K562 (cell line): ENCODE results near the gene KLF18. TPM values are rescaled to one million over a fixed set of nuclear protein-coding genes. Genes with fewer than 3 reads are reported as not detected.
"Not testable (repeated sequence)": the region's sequence is repeated elsewhere in the genome, so short reads cannot be mapped to it uniquely, and the experiment has no call there.

Experiments
- ATAC-seq: fragments of 200-7000 bp; cut with Tn5 transposase; 3 replicates; pipeline ENCODE4 v1.9.1; 2020; ENCODE audit warnings: moderate library complexity
- BruUV-seq: library from RNA; stranded (reverse); fragments of 400-500 nt; replicated peaks from 2 replicates; lab custom pipeline; 2021; lab: Mats Ljungman, UMichigan
- CTCF ChIA-PET: fragments of 300-600 bp; formaldehyde crosslinking; extraction: SDS; loops from one replicate; lab custom pipeline; 2021; ENCODE audit warnings: low intra/inter-chr PET ratio; lab: Yijun Ruan, JAX
- POLR2A ChIA-PET: fragments of 300-600, 350-650 bp; sonication (Branson Sonifier 250); formaldehyde crosslinking; extraction: SDS; loops from one replicate; lab custom pipeline; 2021; ENCODE audit warnings: antibody characterized with exemption, inconsistent platforms; lab: Yijun Ruan, JAX
- DNase-seq, 4 experiments: peaks; one replicate each; pipeline versions ENCODE4 v3.0.0 to v3.0.0-alpha.2; 2011 to 2018; ENCODE audit warnings: low spot score in 3 of 4, mixed read lengths in 3 of 4; ENCODE audit errors: extremely low read depth in 1 of 4
- FAIRE-seq: peaks from 2 replicates; lab custom pipeline; 2011; peaks lifted over from hg19 to GRCh38; lab: Jason Lieb, UNC
- H2AFZ ChIP-seq: 2 replicates; pipeline ENCODE4 v1.6.0; 2011; ENCODE audit warnings: low read depth, low read length, control low read depth, inconsistent platforms
- H3K27ac ChIP-seq: fragments of 200-600 bp; 3 replicates; pipeline ENCODE4 v1.8.0; 2011; ENCODE audit warnings: low read depth, mild to moderate bottlenecking, control low read depth, inconsistent platforms, low read length, moderate library complexity, mixed read lengths; ENCODE audit errors: extremely low read depth
- H3K27me3 ChIP-seq, 2 experiments: fragments of 300-600 bp in 1 of 2; 2 replicates in 1 of 2; 3 replicates in 1 of 2; pipeline versions ENCODE4 v1.6.0 to v1.8.0; 2011; ENCODE audit warnings: inconsistent platforms in 2 of 2, low read length in 2 of 2, mild to moderate bottlenecking in 1 of 2, mixed read lengths in 1 of 2, moderate library complexity in 1 of 2; ENCODE audit not compliant: control insufficient read depth in 2 of 2, insufficient read depth in 2 of 2
- H3K36me3 ChIP-seq: fragments of 300-600 bp; 3 replicates; pipeline ENCODE4 v1.8.0; 2011; ENCODE audit warnings: mild to moderate bottlenecking, low read length, inconsistent platforms; ENCODE audit not compliant: control insufficient read depth, insufficient read depth
- H3K4me1 ChIP-seq, 2 experiments: fragments of 200-600 bp in 1 of 2; replicated peaks in 1 of 2; 2 replicates in 1 of 2; 3 replicates in 1 of 2; pipeline versions ENCODE4 v1.5.1 to v1.8.0; 2011; ENCODE audit warnings: inconsistent platforms in 2 of 2, low read length in 2 of 2, mild to moderate bottlenecking in 1 of 2, mixed read lengths in 1 of 2, moderate library complexity in 1 of 2; ENCODE audit not compliant: control insufficient read depth in 2 of 2, insufficient read depth in 2 of 2
- H3K4me2 ChIP-seq: 2 replicates; pipeline ENCODE4 v1.6.1; 2011; ENCODE audit warnings: low read length, control low read depth, inconsistent platforms, mixed read lengths; ENCODE audit not compliant: insufficient read depth
- H3K4me3 ChIP-seq: fragments of 200-600 bp; sonication (generic), shearing (Covaris generic); 2 replicates; pipeline ENCODE4 v1.5.1; 2016; ENCODE audit warnings: control low read depth, inconsistent platforms
- H3K79me2 ChIP-seq: fragments of 200-600 bp; 3 replicates; pipeline ENCODE4 v1.8.0; 2011; ENCODE audit warnings: low read length, inconsistent platforms; ENCODE audit not compliant: control insufficient read depth, insufficient read depth
- H3K9ac ChIP-seq, 2 experiments: 2 replicates each; pipeline versions ENCODE4 v1.6.0 to v1.6.1; 2011; ENCODE audit warnings: low read depth in 2 of 2, low read length in 2 of 2, control low read depth in 1 of 2, inconsistent platforms in 1 of 2, mild to moderate bottlenecking in 1 of 2, mixed read lengths in 1 of 2; ENCODE audit not compliant: insufficient read depth in 1 of 2
- H3K9me1 ChIP-seq: one replicate; pipeline ENCODE4 v1.6.0; 2011; ENCODE audit warnings: inconsistent platforms, mild to moderate bottlenecking, low read length, moderate library complexity; ENCODE audit not compliant: control insufficient read depth, insufficient read depth
- H3K9me3 ChIP-seq: replicated peaks from 2 replicates; pipeline ENCODE4 v1.5.1; 2011; ENCODE audit warnings: low read depth, low read length, inconsistent platforms; ENCODE audit not compliant: control insufficient read depth, insufficient read depth
- H4K20me1 ChIP-seq: replicated peaks from 2 replicates; pipeline ENCODE4 v1.6.1; 2011; ENCODE audit warnings: low read length, inconsistent platforms, mixed read lengths; ENCODE audit not compliant: control insufficient read depth, insufficient read depth
- BCL6 ChIP-seq: fragments of 250-450 bp; sonication (Bioruptor Pico); IDR thresholded peaks from 2 replicates; pipeline ENCODE4 v1.4.0; 2020
- HDAC8 ChIP-seq: fragments of 450-650 bp; IDR thresholded peaks from 2 replicates; pipeline ENCODE4 v1.6.1; 2016; ENCODE audit warnings: mild to moderate bottlenecking, missing genetic modification characterization, moderate library complexity, missing compliant biosample characterization
- LARP7 ChIP-seq: fragments of 450-650 bp; IDR thresholded peaks from 2 replicates; pipeline ENCODE4 v1.6.1; 2016
- SETDB1 ChIP-seq: IDR thresholded peaks from one replicate; pipeline ENCODE4 v1.6.1; 2012; ENCODE audit warnings: low read length, control low read depth, inconsistent platforms
- TARDBP ChIP-seq: fragments of 450-650 bp; IDR thresholded peaks from 2 replicates; pipeline ENCODE4 v1.6.1; 2016
- TEAD4 ChIP-seq, 2 experiments: sonication (generic) in 1 of 2; formaldehyde crosslinking in 1 of 2; IDR thresholded peaks; 2 replicates each; pipeline versions ENCODE4 v1.6.1 to v1.8.0; 2012 to 2022; ENCODE audit warnings: borderline replicate concordance in 1 of 2, inconsistent platforms in 1 of 2, low read length in 1 of 2, mild to moderate bottlenecking in 1 of 2, missing genetic modification reagents in 1 of 2
- TGIF2 ChIP-seq: sonication (generic); formaldehyde crosslinking; IDR thresholded peaks from 2 replicates; pipeline ENCODE4 v1.8.1; 2022; ENCODE audit warnings: mild to moderate bottlenecking, missing genetic modification reagents, moderate library complexity
- ZNF124 ChIP-seq: sonication (generic); formaldehyde crosslinking; IDR thresholded peaks from 2 replicates; pipeline ENCODE4 v1.8.1; 2022; ENCODE audit warnings: missing genetic modification reagents
- WGBS: fragments of 100-300 bp; shearing (Covaris generic); methylation state at CpG from one replicate; pipeline ENCODE4 v1.1.6; 2016; ENCODE audit warnings: low coverage, mixed read lengths; ENCODE audit not compliant: insufficient coverage; ENCODE audit errors: missing lambda C conversion rate; 5-methylcytosine and 5-hydroxymethylcytosine counted together
- in situ Hi-C: fragments of 300-500 bp; cut with MboI; formaldehyde crosslinking; loops from 4 replicates; pipeline ENCODE4 v1.15.0; 2018; ENCODE audit warnings: inconsistent platforms, mixed read lengths
- intact Hi-C: fragments of 100-400 bp; cut with micrococcal nuclease; formaldehyde crosslinking; loops from 2 replicates; pipeline ENCODE4 v1.14.2; 2022
- polyA plus RNA-seq, 8 experiments: library from polyadenylated mRNA; depleted of rRNA in 4 of 8; stranded (reverse) in 5 of 8; unstranded in 3 of 8; fragments of >200 nt; fragmentation: Nextera tagmentation in 2 of 8; fragmentation: Illumina TruSeq in 1 of 8; extraction: Ambion mirVana in 2 of 8; extraction: Trizol in 1 of 8; gene quantifications; 2 replicates each; pipeline versions ENCODE4 v1.2.1 to v1.2.3, GENCODE V29; 2011 to 2014; ENCODE audit warnings: inconsistent platforms in 1 of 8, missing spikeins in 1 of 8
- total RNA-seq, 7 experiments: library from RNA; depleted of rRNA in 6 of 7; stranded (reverse); fragments of >200 nt in 6 of 7; fragmentation: Illumina TruSeq in 2 of 7; extraction: Trizol in 2 of 7; gene quantifications; 2 replicates each; pipeline versions ENCODE4 v1.2.1 to v1.2.3, GENCODE V29; 2011 to 2021; ENCODE audit warnings: low replicate concordance in 1 of 7
- TF ChIP-seq, protein P1 (sequence below): sonication (generic); IDR thresholded peaks from 2 replicates; pipeline ENCODE4 v1.6.1; 2016
- TF ChIP-seq, protein P2 (sequence below): sonication (generic); formaldehyde crosslinking; IDR thresholded peaks from 2 replicates; pipeline ENCODE4 v1.8.0; 2023; ENCODE audit warnings: mild to moderate bottlenecking, missing genetic modification reagents
- TF ChIP-seq, protein P3 (sequence below): sonication (generic); formaldehyde crosslinking; IDR thresholded peaks from 2 replicates; pipeline ENCODE4 v1.8.0; 2023; ENCODE audit warnings: mild to moderate bottlenecking, missing genetic modification reagents

KLF18 gene
- total and polyA plus RNA-seq, 9 of the 15 experiments (the other 6 are each of a cell fraction or from before 2014, with no cell fraction given), result not detected

DNA sequence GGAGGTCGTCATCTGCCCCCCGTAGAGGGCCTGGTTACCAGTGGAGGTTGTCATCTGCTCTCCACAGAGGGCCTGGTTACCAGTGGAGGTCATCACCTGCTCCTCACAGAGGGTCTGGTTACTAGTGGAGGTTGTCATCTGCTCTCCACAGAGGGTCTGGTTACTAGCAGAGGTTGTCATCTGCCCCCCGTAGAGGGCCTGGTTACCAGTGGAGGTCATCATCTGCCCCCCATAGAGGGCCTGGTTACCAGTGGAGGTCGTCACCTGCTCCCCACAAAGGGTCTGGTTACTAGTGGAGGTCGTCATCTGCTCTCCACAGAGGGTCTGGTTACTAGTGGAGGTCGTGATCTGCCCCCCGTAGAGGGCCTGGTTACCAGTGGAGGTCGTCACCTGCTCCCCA lies 1.9 kb downstream of the KLF18 start:
- TF ChIP-seq, protein P1, sequence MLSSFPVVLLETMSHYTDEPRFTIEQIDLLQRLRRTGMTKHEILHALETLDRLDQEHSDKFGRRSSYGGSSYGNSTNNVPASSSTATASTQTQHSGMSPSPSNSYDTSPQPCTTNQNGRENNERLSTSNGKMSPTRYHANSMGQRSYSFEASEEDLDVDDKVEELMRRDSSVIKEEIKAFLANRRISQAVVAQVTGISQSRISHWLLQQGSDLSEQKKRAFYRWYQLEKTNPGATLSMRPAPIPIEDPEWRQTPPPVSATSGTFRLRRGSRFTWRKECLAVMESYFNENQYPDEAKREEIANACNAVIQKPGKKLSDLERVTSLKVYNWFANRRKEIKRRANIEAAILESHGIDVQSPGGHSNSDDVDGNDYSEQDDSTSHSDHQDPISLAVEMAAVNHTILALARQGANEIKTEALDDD, result peak; percentile 32; the same call in 1 of the 2 replicates
- POLR2A ChIA-PET, H3K9ac ChIP-seq, H3K4me3 ChIP-seq, FAIRE-seq, H3K9me1 ChIP-seq, H3K4me2 ChIP-seq, H3K36me3 ChIP-seq, CTCF ChIA-PET, H3K27ac ChIP-seq, BruUV-seq, intact Hi-C loops, ATAC-seq, H2AFZ ChIP-seq, H3K4me1 ChIP-seq, in situ Hi-C loops, H3K79me2 ChIP-seq, DNase-seq, H3K9me3 ChIP-seq, H4K20me1 ChIP-seq: not testable (repeated sequence)
- 1% methylated on average over 7 of the region's 8 CpGs for WGBS
- H3K27me3 ChIP-seq, result peaks cover 9 to 24% of the 10 kb centered on the region in 2 experiments; a peak in 4 of 5 replicates

DNA sequence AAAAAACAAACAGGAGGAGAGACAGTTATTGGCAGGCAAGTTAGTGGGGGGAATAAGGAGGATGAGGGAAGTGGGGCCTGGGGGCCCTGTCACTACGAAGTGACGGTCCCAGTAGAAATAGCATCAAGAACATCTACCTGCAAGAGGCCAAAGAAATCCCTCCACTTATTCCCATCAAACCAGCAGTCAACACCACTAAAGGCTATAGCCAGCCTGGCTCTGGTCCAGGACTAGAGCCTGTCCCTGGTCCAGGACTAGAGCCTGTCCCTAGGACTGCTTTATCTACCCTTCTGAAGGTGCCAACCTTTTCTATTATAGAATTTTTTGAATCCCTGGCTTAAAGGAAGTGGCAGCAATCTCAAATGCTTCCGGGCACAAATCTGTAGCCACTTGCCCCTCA lies 3.2 kb downstream of the KLF18 start:
- no peak overlapping the region for H3K27ac ChIP-seq
- no peaks in the 10 kb centered on the region; the same call in 1 of the 2 replicates for H4K20me1 ChIP-seq
- no TSS peak for BruUV-seq
- FAIRE-seq (no peak), ATAC-seq (no peak), DNase-seq (no peak)
- H3K9ac ChIP-seq, result no peak overlapping the region
- no peak for TF ChIP-seq ZNF124 (CRISPR knock-in tag)
- TF ChIP-seq SETDB1, result no peak
- TF ChIP-seq, protein P2, sequence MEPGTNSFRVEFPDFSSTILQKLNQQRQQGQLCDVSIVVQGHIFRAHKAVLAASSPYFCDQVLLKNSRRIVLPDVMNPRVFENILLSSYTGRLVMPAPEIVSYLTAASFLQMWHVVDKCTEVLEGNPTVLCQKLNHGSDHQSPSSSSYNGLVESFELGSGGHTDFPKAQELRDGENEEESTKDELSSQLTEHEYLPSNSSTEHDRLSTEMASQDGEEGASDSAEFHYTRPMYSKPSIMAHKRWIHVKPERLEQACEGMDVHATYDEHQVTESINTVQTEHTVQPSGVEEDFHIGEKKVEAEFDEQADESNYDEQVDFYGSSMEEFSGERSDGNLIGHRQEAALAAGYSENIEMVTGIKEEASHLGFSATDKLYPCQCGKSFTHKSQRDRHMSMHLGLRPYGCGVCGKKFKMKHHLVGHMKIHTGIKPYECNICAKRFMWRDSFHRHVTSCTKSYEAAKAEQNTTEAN, result no peak
- TF ChIP-seq HDAC8 (tag), result no peak
- TF ChIP-seq, protein P3, sequence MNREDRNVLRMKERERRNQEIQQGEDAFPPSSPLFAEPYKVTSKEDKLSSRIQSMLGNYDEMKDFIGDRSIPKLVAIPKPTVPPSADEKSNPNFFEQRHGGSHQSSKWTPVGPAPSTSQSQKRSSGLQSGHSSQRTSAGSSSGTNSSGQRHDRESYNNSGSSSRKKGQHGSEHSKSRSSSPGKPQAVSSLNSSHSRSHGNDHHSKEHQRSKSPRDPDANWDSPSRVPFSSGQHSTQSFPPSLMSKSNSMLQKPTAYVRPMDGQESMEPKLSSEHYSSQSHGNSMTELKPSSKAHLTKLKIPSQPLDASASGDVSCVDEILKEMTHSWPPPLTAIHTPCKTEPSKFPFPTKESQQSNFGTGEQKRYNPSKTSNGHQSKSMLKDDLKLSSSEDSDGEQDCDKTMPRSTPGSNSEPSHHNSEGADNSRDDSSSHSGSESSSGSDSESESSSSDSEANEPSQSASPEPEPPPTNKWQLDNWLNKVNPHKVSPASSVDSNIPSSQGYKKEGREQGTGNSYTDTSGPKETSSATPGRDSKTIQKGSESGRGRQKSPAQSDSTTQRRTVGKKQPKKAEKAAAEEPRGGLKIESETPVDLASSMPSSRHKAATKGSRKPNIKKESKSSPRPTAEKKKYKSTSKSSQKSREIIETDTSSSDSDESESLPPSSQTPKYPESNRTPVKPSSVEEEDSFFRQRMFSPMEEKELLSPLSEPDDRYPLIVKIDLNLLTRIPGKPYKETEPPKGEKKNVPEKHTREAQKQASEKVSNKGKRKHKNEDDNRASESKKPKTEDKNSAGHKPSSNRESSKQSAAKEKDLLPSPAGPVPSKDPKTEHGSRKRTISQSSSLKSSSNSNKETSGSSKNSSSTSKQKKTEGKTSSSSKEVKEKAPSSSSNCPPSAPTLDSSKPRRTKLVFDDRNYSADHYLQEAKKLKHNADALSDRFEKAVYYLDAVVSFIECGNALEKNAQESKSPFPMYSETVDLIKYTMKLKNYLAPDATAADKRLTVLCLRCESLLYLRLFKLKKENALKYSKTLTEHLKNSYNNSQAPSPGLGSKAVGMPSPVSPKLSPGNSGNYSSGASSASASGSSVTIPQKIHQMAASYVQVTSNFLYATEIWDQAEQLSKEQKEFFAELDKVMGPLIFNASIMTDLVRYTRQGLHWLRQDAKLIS (CRISPR knock-in tag), result no peak
- TF ChIP-seq LARP7, result no peak
- TF ChIP-seq BCL6 (CRISPR knock-in tag), result no peak
- TF ChIP-seq TARDBP, result no peak
- no peak for TF ChIP-seq TEAD4 (IDR thresholded peaks at IDR 0.05; ENCODE audit: low read length)
- TF ChIP-seq TEAD4 (CRISPR knock-in tag; IDR thresholded peaks at IDR 0.05; ENCODE audit: borderline replicate concordance), result no peak
- TF ChIP-seq TGIF2, result no peak
- H2AFZ ChIP-seq, result no peak overlapping the region
- no peaks in the 10 kb centered on the region for H3K9me1 ChIP-seq
- in situ Hi-C loops (no loop called here), intact Hi-C loops (no loop called here)
- no peak overlapping the region for H3K4me2 ChIP-seq
- no peaks in the 10 kb centered on the region for H3K79me2 ChIP-seq
- no peaks in the 10 kb centered on the region for H3K36me3 ChIP-seq
- ChIA-PET CTCF (no interaction called here), POLR2A (interaction anchor here (1.6 kb wide), 1 partner anchor 90 kb away, joined by 3 read pairs; no protein-coding TSS in a partner anchor)
- 0% methylated on average over 3 of the region's 3 CpGs for WGBS
- peaks cover 9 to 34% of the 10 kb centered on the region in 2 experiments for H3K27me3 ChIP-seq
- no peaks in the 10 kb centered on the region for H3K4me1 ChIP-seq
- H3K4me3 ChIP-seq, result no peak overlapping the region
- H3K9me3 ChIP-seq, result no peaks in the 10 kb centered on the region
